RWPE1 (cell line): ENCODE data around the gene INMT.

ENCODE experiments used
- CTCF ChIA-PET: fragments of 350-600 bp; sonication (Branson Sonifier 250); formaldehyde crosslinking; extraction: SDS; loops from one replicate; lab custom pipeline; 2021; lab: Yijun Ruan, JAX
- POLR2A ChIA-PET: fragments of 400-600 bp; formaldehyde crosslinking; extraction: SDS; loops from one replicate; lab custom pipeline; 2020; ENCODE audit warnings: antibody characterized with exemption; ENCODE audit not compliant: low non-redundant PET; lab: Yijun Ruan, JAX
- DNase-seq: peaks from one replicate; pipeline ENCODE4 v3.0.0; 2012; ENCODE audit warnings: low spot score
- H3K27ac ChIP-seq: fragments of 450-650 bp; 2 replicates; pipeline ENCODE4 v1.5.1; 2017
- CTCF ChIP-seq: fragments of 450-650 bp; conservative IDR thresholded peaks from 2 replicates; pipeline ENCODE4 v1.5.1; 2017; ENCODE audit warnings: low read depth, mild to moderate bottlenecking

The INMT gene

GRCh38 chr7:30764030-30764975 lies 12.4 kb downstream of the INMT start:
- CTCF ChIA-PET, result interaction anchor here (0.6 kb wide), 1 partner anchor 634 kb away, joined by 4 read pairs; no protein-coding TSS in a partner anchor
- no peak overlapping the region for H3K27ac ChIP-seq
- POLR2A ChIA-PET, result no interaction called here
- TF ChIP-seq CTCF, result no peak
- no peak for DNase-seq

- no peak for DNase-seq
- ChIA-PET CTCF (no interaction called here), POLR2A (no interaction called here)
- no peak for TF ChIP-seq CTCF
- no peak overlapping the region for H3K27ac ChIP-seq
Measured at GRCh38 chr7:30765408-30765807, 13.5 kb downstream of the INMT start.

GRCh38 chr7:30770845-30771173 lies 18.9 kb downstream of the INMT start:
- TF ChIP-seq CTCF, result no peak
- no peak for DNase-seq
- CTCF ChIA-PET, result interaction anchor here (0.6 to 0.7 kb wide), 2 partner anchors 187 to 1661 kb away, joined by 3 read pairs; no protein-coding TSS in a partner anchor
- H3K27ac ChIP-seq, result peak overlapping the region; percentile 29; the same call in 1 of the 2 replicates
- POLR2A ChIA-PET, result no interaction called here

GRCh38 chr7:30771174-30771879 lies 19.4 kb downstream of the INMT start, which contains the start of gene MINDY4:
MINDY4 (plus strand) TSS chr7:30771417; CDS start chr7:30771494, 77 bp downstream.
- TF ChIP-seq CTCF, result no peak
- DNase-seq, result peak; percentile 59
- H3K27ac ChIP-seq, result peak within 1 kb of the TSS; percentile 29
- ChIA-PET CTCF (interaction anchor here (0.6 kb wide), 1 partner anchor 187 kb away, joined by 3 read pairs; no protein-coding TSS in a partner anchor), POLR2A (no interaction called here)

GRCh38 chr7:30771880-30772425 lies 20.0 kb downstream of the INMT start:
- TF ChIP-seq CTCF, result no peak
- ChIA-PET CTCF (interaction anchor here (0.7 kb wide), 2 partner anchors 34 to 496 kb away, joined by 3 read pairs; no protein-coding TSS in a partner anchor), POLR2A (no interaction called here)
- DNase-seq, result no peak
- H3K27ac ChIP-seq, result peak overlapping the region; percentile 29

- no peak overlapping the region for H3K27ac ChIP-seq
- CTCF ChIA-PET, result interaction anchor here (0.6 kb wide), 1 partner anchor 510 kb away, joined by 3 read pairs; no protein-coding TSS in a partner anchor
- TF ChIP-seq CTCF, result no peak
Measured at GRCh38 chr7:30772984-30773383, 21.0 kb downstream of the INMT start.

More at GRCh38 chr7:30772984-30773383, 21.0 kb downstream of the INMT start:
- POLR2A ChIA-PET, result no interaction called here
- no peak for DNase-seq
